ENCODE measurements around the gene ITPRID2. TPM values are rescaled to one million over a fixed set of nuclear protein-coding genes. Genes with fewer than 3 reads are reported as not detected.

Gene ITPRID2
- total and polyA plus RNA-seq, 2 of the 8 experiments (the other 6 are each of a cell fraction or from before 2014, with no cell fraction given), result 1.9 to 12.6 TPM

GRCh38 chr2:181958726-181959125 lies 67.2 kb downstream of the ITPRID2 start (continued):
- TF ChIP-seq CTBP2 (IDR thresholded peaks at IDR 0.05; ENCODE audit: borderline replicate concordance, insufficient read depth, insufficient read length, low read length), result no peak
- TF ChIP-seq YY1 (IDR thresholded peaks at IDR 0.05; ENCODE audit: low read depth, low read length), result no peak
- TF ChIP-seq KDM5A (IDR thresholded peaks at IDR 0.05; ENCODE audit: low read length), result no peak
- TF ChIP-seq CHD7 (IDR thresholded peaks at IDR 0.05; ENCODE audit: insufficient replicate concordance, low read length), result no peak
- no peak for TF ChIP-seq JUND (IDR thresholded peaks at IDR 0.05; ENCODE audit: low read length)
- TF ChIP-seq CHD1 (IDR thresholded peaks at IDR 0.05; ENCODE audit: low read depth, low read length), result no peak
- no peak for TF ChIP-seq BRCA1 (IDR thresholded peaks at IDR 0.05; ENCODE audit: low read depth, low read length)
- no peak for TF ChIP-seq FOSL1 (IDR thresholded peaks at IDR 0.05; ENCODE audit: insufficient read depth, low read depth, low read length)
- no peak for TF ChIP-seq EGR1 (IDR thresholded peaks at IDR 0.05; ENCODE audit: borderline replicate concordance, low read depth, low read length)

Measured in H1 (cell line).